Stomach (tissue), 9 donors: ENCODE results near the gene KCNH1. TPM values are rescaled to one million over a fixed set of nuclear protein-coding genes. Genes with fewer than 3 reads are reported as not detected.

Experiments
- DNase-seq, 2 donors: peaks; one replicate each; pipeline versions ENCODE4 v3.0.0 to v3.0.0-alpha.2; 2013 to 2019
- H3K27ac ChIP-seq, 5 donors: fragments of 200-600 bp in 4 of 5; sonication (generic) in 4 of 5; one replicate each; pipeline ENCODE4 v1.5.1; 2013 to 2019; ENCODE audit warnings: mild to moderate bottlenecking in 1 of 5, moderate library complexity in 1 of 5
- H3K27me3 ChIP-seq, 3 donors: fragments of 200-600 bp; sonication (generic); one replicate each; pipeline ENCODE4 v1.5.1; 2017 to 2019; ENCODE audit warnings: mixed run types in 1 of 3
- H3K36me3 ChIP-seq, 4 donors: fragments of 200-600 bp; sonication (generic); 1 replicate in 3 of 4; 2 replicates in 1 of 4; pipeline ENCODE4 v1.5.1; 2016 to 2019
- H3K4me1 ChIP-seq, 4 donors: fragments of 200-600 bp; sonication (generic); one replicate each; pipeline ENCODE4 v1.5.1; 2016 to 2019
- H3K4me3 ChIP-seq, 4 donors: fragments of 200-600 bp; sonication (generic) in 3 of 4; one replicate each; pipeline ENCODE4 v1.5.1; 2016 to 2019; ENCODE audit warnings: mild to moderate bottlenecking in 1 of 4
- H3K9me3 ChIP-seq, 4 donors: fragments of 200-600 bp; sonication (generic); one replicate each; pipeline ENCODE4 v1.5.1; 2016 to 2019
- CTCF ChIP-seq, 7 experiments: fragments of 450-650 bp in 4 of 7; fragments of 200-600 bp in 3 of 7; sonication (generic) in 3 of 7; IDR thresholded peaks; one replicate each; pipeline ENCODE4 v1.5.1; 2016 to 2019; ENCODE audit warnings: antibody characterized with exemption in 7 of 7, control low read depth in 2 of 7, mild to moderate bottlenecking in 1 of 7
- EP300 ChIP-seq: sonication (generic); formaldehyde crosslinking; IDR thresholded peaks from one replicate; pipeline ENCODE4 v1.6.1; 2017; ENCODE audit warnings: antibody characterized with exemption
- POLR2A ChIP-seq, 4 donors: fragments of 450-650 bp; IDR thresholded peaks; one replicate each; pipeline ENCODE4 v1.6.1; 2016; ENCODE audit warnings: antibody characterized with exemption in 4 of 4, control low read depth in 2 of 4, mild to moderate bottlenecking in 1 of 4, moderate library complexity in 1 of 4
- POLR2AphosphoS5 ChIP-seq, 3 donors: sonication (generic); formaldehyde crosslinking; IDR thresholded peaks; one replicate each; pipeline ENCODE4 v1.6.1; 2016; ENCODE audit warnings: antibody characterized with exemption in 3 of 3
- WGBS, 5 donors: extraction: QIAGEN DNeasy Blood & Tissue Kit in 3 of 5; methylation state at CpG; one replicate each; pipeline versions ENCODE4 v1.1.5 to v1.1.7; 2013 to 2018; 5-methylcytosine and 5-hydroxymethylcytosine counted together
- intact Hi-C: fragments of 100-400 bp; cut with DNase I; formaldehyde crosslinking; loops from one replicate; pipeline ENCODE4 v1.15.1; 2023; ENCODE audit warnings: low total_unique reads
- polyA plus RNA-seq, 3 donors: library from polyadenylated mRNA; stranded (reverse); fragments of 200-250 nt; gene quantifications; one replicate each; pipeline ENCODE4 v1.2.3, GENCODE V29; 2013
- total RNA-seq, 5 donors: library from RNA; depleted of rRNA; stranded (reverse); fragments of >200 nt; gene quantifications; one replicate each; pipeline versions ENCODE4 v1.1.0 to v1.2.3, GENCODE V29; 2014 to 2016
- donor health status: healthy with polysubstance abuse.
- donor health status: Bipolar disorder and iron deficiency.
- donor health status: healthy.

KCNH1 gene
- total and polyA plus RNA-seq, 8 donors = 0.10 to 6.8 (median 3.2) TPM; not detected in 1

GRCh38 chr1:211113566-211113965 lies 20.4 kb downstream of the KCNH1 start:
- H3K27ac ChIP-seq = no peak overlapping the region
- no peaks in the 10 kb centered on the region for H3K36me3 ChIP-seq
- no peak overlapping the region for H3K4me3 ChIP-seq
- peaks cover 0 to 6% (median 0%) of the 10 kb centered on the region in 4 donors for H3K9me3 ChIP-seq
- no peaks in the 10 kb centered on the region for H3K4me1 ChIP-seq
- TF ChIP-seq POLR2AphosphoS5 (IDR thresholded peaks at IDR 0.05) (no peak), CTCF (IDR thresholded peaks at IDR 0.05) (no peak), EP300 (no peak), POLR2A (IDR thresholded peaks at IDR 0.05) (no peak)
- peaks cover 0 to 28% (median 0%) of the 10 kb centered on the region in 3 donors for H3K27me3 ChIP-seq
- intact Hi-C loops = no loop called here
- no peak for DNase-seq
- WGBS, 5 donors = 32 to 55% (median 46%) methylated on average over 2 of the region's 2 CpGs

- Histone ChIP-seq H3K9me3 (peaks cover 0 to 6% (median 0%) of the 10 kb centered on the region in 4 donors), H3K27me3 (peaks cover 0 to 20% (median 0%) of the 10 kb centered on the region in 3 donors), H3K4me1 (no peaks in the 10 kb centered on the region), H3K36me3 (no peaks in the 10 kb centered on the region), H3K4me3 (no peak overlapping the region), H3K27ac (no peak overlapping the region)
- WGBS, 5 donors = 87 to 95% (median 91%) methylated on average over 8 to 22 of the region's 22 CpGs
- TF ChIP-seq CTCF (IDR thresholded peaks at IDR 0.05) (no peak), POLR2A (IDR thresholded peaks at IDR 0.05) (no peak), POLR2AphosphoS5 (IDR thresholded peaks at IDR 0.05) (no peak), EP300 (no peak)
- DNase-seq = no peak
- intact Hi-C loops = no loop called here
These were observed 22.6 kb downstream of the KCNH1 start for GRCh38 chr1:211111351-211111750.

- TF ChIP-seq EP300 (no peak), CTCF (IDR thresholded peaks at IDR 0.05) (no peak), POLR2AphosphoS5 (IDR thresholded peaks at IDR 0.05) (no peak), POLR2A (IDR thresholded peaks at IDR 0.05) (no peak)
- WGBS, 5 donors = 56 to 63% (median 57%) methylated on average over 2 of the region's 2 CpGs
- Histone ChIP-seq H3K4me1 (no peaks in the 10 kb centered on the region), H3K9me3 (no peaks in the 10 kb centered on the region), H3K36me3 (no peaks in the 10 kb centered on the region), H3K27ac (no peak overlapping the region), H3K4me3 (no peak overlapping the region), H3K27me3 (peaks cover 0 to 5% (median 0%) of the 10 kb centered on the region in 3 donors)
- no peak for DNase-seq
- intact Hi-C loops = no loop called here
These were observed 32.5 kb downstream of the KCNH1 start for GRCh38 chr1:211101481-211101880.

- H3K4me3 ChIP-seq = no peak overlapping the region
- H3K27me3 ChIP-seq = peaks cover 0 to 5% (median 0%) of the 10 kb centered on the region in 3 donors
- intact Hi-C loops = no loop called here
- 58 to 65% (median 64%) methylated on average over 5 of the region's 5 CpGs for WGBS, 5 donors
- no peak for TF ChIP-seq CTCF (IDR thresholded peaks at IDR 0.05)
- no peak for TF ChIP-seq EP300
- TF ChIP-seq POLR2A (IDR thresholded peaks at IDR 0.05) = no peak
- DNase-seq = no peak
- no peaks in the 10 kb centered on the region for H3K9me3 ChIP-seq
- H3K27ac ChIP-seq = no peak overlapping the region
- H3K36me3 ChIP-seq = no peaks in the 10 kb centered on the region
- no peaks in the 10 kb centered on the region for H3K4me1 ChIP-seq
These were observed 34.6 kb downstream of the KCNH1 start for GRCh38 chr1:211099393-211099792.
